MV-4-11 (cell line): ENCODE results near the gene STK40.

Experiments used
- DNase-seq: peaks from one replicate; lab custom pipeline; 2025; lab: John Stamatoyannopoulos, UW

The STK40 gene

GRCh38 chr1:36369061-36369861, 16.5 kb downstream of the STK40 start:
- peak; percentile 37 for DNase-seq

GRCh38 chr1:36367798-36368197, 17.9 kb downstream of the STK40 start:
- DNase-seq: no peak

- DNase-seq: no peak
Measured at GRCh38 chr1:36367066-36367465, 18.7 kb downstream of the STK40 start.

GRCh38 chr1:36366091-36366661, 19.5 kb downstream of the STK40 start:
- DNase-seq: peak; percentile 43

GRCh38 chr1:36365381-36365780, 20.3 kb downstream of the STK40 start:
- peak; percentile 94 for DNase-seq

GRCh38 chr1:36359911-36360550, 25.7 kb downstream of the STK40 start:
- no peak for DNase-seq

- no peak for DNase-seq
Measured at GRCh38 chr1:36359383-36359782, 26.3 kb downstream of the STK40 start.

- DNase-seq: no peak
Measured at GRCh38 chr1:36358514-36359084, 27.1 kb downstream of the STK40 start.

GRCh38 chr1:36355811-36356210, 29.9 kb downstream of the STK40 start:
- no peak for DNase-seq

- no peak for DNase-seq
Measured at GRCh38 chr1:36354486-36354885, 31.2 kb downstream of the STK40 start.

- peak; percentile 41 for DNase-seq
Measured at GRCh38 chr1:36352910-36353878, 32.5 kb downstream of the STK40 start.

GRCh38 chr1:36352125-36352909, 33.4 kb downstream of the STK40 start:
- DNase-seq: no peak

- peak; percentile 78 for DNase-seq
Measured at GRCh38 chr1:36351227-36351977, 34.3 kb downstream of the STK40 start.

GRCh38 chr1:36350659-36351226, 35.0 kb downstream of the STK40 start:
- DNase-seq: peak; percentile 68

GRCh38 chr1:36349839-36350238, 35.9 kb downstream of the STK40 start:
- DNase-seq: no peak

GRCh38 chr1:36349241-36349671, 36.5 kb downstream of the STK40 start:
- DNase-seq: peak; percentile 96

- DNase-seq: no peak
Measured at GRCh38 chr1:36346741-36347370, 38.9 kb downstream of the STK40 start.

- DNase-seq: no peak
Measured at GRCh38 chr1:36345353-36345752, 40.4 kb downstream of the STK40 start.

GRCh38 chr1:36344395-36344680, 41.4 kb downstream of the STK40 start:
- DNase-seq: no peak
